Epithelial cell of proximal tubule (primary cell): Measurements from ENCODE around the gene FUNDC2. TPM values are rescaled to one million over a fixed set of nuclear protein-coding genes. Genes with fewer than 3 reads are reported as not detected.

Experiments used
- DNase-seq: peaks from one replicate; pipeline ENCODE4 v3.0.0-alpha.2; 2011; ENCODE audit warnings: low read depth
- H3K4me3 ChIP-seq: 2 replicates; pipeline ENCODE4 v1.5.1; 2011; ENCODE audit warnings: low read depth, mild to moderate bottlenecking, low read length
- CTCF ChIP-seq: conservative IDR thresholded peaks from 2 replicates; pipeline ENCODE4 v1.5.1; 2012; ENCODE audit warnings: low read depth, mild to moderate bottlenecking, low read length
- total RNA-seq: library from RNA; depleted of rRNA; stranded (reverse); fragments of >200 nt; gene quantifications from 2 replicates; pipeline ENCODE4 v1.2.3, GENCODE V29; 2015

FUNDC2 gene
- total RNA-seq, 1 donor from 2014 or later = 68.8 TPM

- no peak for DNase-seq
- peak; percentile 61 for TF ChIP-seq CTCF
- H3K4me3 ChIP-seq = no peak overlapping the region
Observed at GRCh38 chrX:155094468-155095061, 67.9 kb downstream of the FUNDC2 start.

- no peak for DNase-seq
- no peak overlapping the region for H3K4me3 ChIP-seq
- no peak for TF ChIP-seq CTCF
Observed at GRCh38 chrX:155105919-155106318, 79.3 kb downstream of the FUNDC2 start.

- TF ChIP-seq CTCF = no peak
- DNase-seq = no peak
- H3K4me3 ChIP-seq = no peak overlapping the region
Observed at GRCh38 chrX:155108427-155108826, 81.8 kb downstream of the FUNDC2 start.

Other genes starting within 250 kb of the FUNDC2 start
- gene MPP1, start 221.4 kb upstream of the FUNDC2 start, total RNA-seq = 9.2 and 10.3 TPM in 2 replicates
- gene SMIM9, start 192.2 kb upstream of the FUNDC2 start, total RNA-seq = not detected in 2 replicates
- gene F8A1, start 140.5 kb upstream of the FUNDC2 start, total RNA-seq = 12.6 and 22.5 TPM in 2 replicates
- gene F8, start 4.1 kb upstream of the FUNDC2 start, total RNA-seq = 0.22 and 2.5 TPM in 2 replicates
- 10.9 and 14.4 TPM in 2 replicates for gene CMC4, start 44.3 kb downstream of the FUNDC2 start, total RNA-seq
- gene MTCP1, start 44.3 kb downstream of the FUNDC2 start, total RNA-seq = 0.29 and 2.0 TPM in 2 replicates
- gene BRCC3, start 44.7 kb downstream of the FUNDC2 start, total RNA-seq = 9.1 and 16.3 TPM in 2 replicates
- gene VBP1, start 189.6 kb downstream of the FUNDC2 start, total RNA-seq = 58.9 and 68.6 TPM in 2 replicates
- 0.36 TPM in 1 of 2 replicates, not detected in the other for gene RAB39B, start 237.6 kb downstream of the FUNDC2 start, total RNA-seq